Activated CD8-positive, alpha-beta memory T cell treated with anti-CD3 and anti-CD28 coated beads, Interleukin-2, amount 50 U/mL, for 1 hour (primary cell): Measurements from ENCODE around the gene GPS1.

Experiments used
- DNase-seq: peaks from one replicate; pipeline ENCODE4 v3.0.0-alpha.2; 2020; ENCODE audit errors: extremely low read depth

GPS1 gene

DNA sequence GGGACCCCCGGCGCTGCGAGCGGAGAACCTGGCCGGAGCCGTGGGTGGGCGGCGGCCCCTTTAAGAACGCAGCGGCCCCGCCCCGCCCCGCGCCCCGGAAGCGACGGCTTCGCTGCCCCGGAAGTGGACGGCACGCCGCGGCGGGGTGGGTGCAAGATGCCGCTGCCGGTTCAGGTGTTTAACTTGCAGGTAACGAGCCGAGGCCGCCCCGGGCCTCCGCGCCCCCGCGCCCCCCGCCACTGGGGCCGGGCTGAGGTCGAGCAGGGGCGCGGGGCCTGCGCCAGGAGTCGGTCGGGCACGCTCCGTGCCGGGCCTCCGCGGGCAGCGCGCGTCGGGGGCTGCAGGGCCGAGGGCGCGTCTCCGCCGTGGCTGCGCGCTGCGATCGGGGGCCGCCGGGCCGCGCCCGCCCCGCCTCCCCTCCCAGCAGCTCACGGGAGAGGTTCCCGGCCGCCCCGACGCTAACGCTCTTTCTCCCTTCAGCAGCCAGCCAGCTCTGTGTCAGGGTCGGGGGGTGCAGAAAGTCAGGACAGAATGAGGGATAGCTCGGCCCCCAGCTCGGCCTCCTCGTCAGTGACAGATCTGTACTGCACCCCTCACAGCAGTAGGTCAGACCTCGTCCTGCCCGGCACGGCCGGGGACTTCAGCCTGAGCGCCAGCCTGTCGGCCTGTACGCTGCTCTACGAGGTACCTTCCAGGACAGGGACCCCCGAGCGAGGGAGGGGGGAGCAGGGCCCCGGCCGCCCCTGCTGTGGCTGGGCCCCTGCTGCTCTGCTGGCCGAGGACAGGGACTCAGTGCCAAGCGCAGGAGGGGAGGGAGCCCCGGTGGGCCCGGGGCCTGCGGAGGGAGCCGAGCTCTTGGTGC, at the start of gene GPS1, which contains the start of gene RFNG:
TSS of gene GPS1 (plus strand) at position 123 of the 862 bp plus-strand sequence. CDS start at position 157, 34 bp downstream.
TSS of gene RFNG (minus strand) at position 36 of the 862 bp plus-strand sequence. CDS start 45 bp downstream, outside the sequence.
- peak; percentile 49 for DNase-seq

DNA sequence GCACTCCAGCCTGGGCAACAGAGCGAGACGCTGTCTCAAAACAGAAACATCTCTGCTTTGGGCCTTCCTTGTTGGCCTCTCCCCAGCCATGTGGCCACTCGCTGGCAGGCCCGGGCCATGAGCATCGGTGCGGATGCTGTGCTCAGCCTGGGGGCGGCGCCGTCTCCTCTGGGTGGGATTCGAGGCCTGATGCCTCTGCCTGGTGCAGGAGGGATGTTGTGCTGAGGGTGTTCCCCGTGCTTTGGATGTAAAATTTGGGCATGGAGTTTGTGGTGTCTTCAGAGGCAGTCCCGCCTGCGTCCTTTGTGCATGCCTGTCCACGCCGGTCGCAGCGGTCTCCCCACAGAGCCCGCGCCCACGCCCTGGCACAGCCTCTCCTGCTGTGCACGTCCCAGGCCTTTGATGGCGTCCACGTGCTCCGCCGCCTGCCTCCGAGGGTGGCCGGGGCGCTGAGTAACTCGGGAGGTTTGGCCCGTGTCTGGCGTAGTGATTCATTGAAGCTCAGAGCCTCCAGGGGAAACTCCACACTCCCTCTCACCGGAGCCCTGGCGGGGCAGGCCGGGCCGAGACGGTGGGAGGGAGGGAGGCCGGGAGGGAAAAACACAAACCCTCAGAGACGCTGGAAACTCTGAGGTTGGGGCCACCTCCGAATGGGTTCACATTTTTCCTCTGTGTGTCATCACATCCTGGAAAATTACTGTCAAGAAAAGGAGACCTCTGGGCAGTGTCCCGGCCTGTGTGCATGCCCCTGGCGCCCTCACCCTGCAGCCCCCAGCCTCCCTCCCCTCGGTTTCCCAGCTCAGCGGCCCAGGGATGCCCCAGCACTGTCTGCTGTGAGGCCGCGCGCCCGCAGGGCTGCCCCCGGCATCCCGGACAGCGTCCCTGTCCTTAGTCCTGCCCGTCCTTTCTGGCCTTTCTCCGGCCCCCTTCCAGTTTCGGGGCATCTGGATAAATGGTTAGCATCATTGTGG, 48.0 kb upstream of the GPS1 start:
- DNase-seq = no peak

DNA sequence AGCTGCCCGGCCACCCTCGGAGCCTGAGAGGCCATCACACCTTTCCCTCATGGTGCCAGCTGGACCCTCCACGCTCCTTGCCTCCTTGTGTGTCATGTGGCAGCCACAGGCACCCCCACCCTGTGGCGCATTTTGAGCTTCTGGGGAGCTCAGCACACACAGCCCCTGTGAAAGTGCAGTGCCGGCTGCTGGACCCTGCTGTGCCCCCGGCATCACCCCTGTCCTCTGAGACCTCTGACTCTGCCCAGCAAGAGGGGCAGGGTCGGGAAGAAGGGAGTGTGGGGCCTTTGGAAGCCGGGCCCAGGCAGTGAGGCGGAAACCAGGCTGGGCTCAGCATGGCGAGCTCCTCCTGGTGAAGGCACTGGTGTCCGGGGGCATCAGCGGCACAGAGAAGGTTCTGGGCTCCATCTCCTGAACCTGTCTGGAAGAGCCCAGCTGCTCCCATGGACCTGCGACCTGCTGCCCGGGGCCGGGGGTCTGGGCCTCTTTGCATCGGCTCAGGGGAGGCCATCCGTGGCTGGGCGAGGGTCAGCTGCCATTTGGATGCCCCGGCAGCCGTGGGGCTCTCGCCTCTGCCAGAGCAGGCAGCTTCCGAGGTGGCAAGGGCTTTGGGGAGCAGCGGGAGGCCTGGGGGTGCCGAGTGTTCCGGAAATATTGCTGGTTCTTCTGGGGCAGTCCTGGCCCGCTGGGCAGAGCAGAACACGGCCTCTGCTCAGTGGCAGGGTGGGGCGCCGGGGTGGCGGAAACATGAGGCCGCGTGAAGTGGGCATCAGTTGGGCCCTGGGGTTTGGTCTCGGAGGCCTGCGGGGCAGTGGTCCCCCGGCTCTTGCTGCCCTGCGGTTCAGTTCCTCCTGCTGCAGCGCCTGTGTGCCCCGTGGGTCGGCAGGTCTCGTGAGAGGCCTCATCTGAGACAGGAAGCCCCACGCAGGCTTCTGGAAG, 46.9 kb upstream of the GPS1 start:
- no peak for DNase-seq

DNA sequence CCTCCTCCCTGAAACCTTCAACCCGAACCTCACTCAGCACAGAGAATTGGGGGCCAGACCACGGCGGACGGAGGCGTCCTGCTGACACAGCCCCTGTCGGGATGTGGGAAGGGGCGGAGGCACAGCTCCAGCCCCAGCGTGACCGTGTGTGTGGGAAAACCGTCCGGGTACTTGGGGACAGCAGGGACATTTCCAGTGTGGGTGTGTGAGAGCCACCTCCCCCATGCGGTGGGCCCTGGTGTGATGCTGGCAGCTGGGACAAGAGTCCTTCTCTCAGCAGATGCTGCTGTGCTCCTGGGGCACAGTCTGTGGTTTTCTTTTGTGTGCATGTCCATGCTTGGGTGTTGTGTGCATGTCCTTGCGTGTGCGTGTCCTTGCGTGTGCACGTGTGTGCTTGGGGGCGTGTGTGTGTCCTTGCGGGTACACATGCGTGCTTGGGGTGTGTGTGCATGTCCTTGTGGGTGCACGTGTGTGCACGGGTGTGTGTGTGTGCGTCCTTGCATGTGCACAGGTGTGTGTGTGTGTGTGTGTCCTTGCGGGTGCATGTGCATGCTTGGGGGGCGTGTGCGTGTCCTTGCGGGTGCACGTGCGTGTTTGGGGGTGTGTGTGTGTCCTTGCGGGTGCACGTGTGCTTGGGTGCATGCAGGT, 45.9 kb upstream of the GPS1 start:
- no peak for DNase-seq

DNA sequence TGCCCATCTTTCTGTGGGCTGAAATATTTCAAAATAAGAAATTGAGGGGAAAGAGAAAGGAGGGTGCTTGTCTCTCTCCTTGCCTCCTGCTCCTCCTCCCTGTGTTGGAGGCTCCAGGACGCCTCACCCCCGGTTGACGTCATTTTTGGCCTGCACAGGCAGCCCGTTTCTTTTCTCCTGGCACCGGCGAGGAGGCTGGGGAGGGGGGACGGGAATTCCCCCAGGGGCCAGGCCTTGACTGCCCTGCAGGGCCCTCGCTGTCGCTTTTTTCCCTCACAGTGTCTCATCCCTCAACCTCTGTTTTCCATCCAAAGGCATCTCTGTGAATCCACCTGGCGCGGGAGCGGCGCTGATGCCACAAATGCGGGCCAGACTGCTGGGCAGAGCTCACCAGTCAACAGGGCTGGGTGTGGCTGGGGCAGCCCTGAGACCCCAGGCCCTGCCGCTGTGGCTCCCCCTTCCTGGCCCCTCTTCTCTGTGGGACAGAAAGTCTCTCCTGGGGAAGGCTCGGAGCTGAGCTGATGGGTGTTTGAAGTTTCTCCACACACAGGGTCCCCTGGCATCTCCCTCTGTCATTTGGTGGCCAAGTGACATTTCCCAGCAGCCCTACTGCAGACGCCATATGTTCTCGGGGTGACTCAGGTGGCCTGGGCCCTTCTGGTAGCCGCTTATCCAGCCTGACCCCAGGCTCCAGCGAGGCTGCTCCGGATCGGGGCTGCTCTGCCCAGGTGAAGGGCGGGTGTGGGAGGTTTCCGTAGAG, 45.0 kb upstream of the GPS1 start:
- DNase-seq = no peak

DNA sequence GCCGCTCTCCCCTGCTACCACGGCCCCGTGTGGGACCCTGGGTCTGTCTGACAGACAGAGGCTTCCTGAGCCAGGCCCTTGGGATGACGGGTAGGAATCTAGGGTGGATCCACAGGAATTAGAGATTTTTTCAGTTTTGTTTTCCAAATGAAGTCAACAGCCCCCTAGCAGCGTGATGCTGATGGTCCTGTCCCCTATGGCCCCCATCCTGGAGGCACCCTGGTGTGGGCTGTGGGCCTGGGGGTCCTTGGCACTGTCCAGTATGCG, 44.5 kb upstream of the GPS1 start:
- no peak for DNase-seq

DNA sequence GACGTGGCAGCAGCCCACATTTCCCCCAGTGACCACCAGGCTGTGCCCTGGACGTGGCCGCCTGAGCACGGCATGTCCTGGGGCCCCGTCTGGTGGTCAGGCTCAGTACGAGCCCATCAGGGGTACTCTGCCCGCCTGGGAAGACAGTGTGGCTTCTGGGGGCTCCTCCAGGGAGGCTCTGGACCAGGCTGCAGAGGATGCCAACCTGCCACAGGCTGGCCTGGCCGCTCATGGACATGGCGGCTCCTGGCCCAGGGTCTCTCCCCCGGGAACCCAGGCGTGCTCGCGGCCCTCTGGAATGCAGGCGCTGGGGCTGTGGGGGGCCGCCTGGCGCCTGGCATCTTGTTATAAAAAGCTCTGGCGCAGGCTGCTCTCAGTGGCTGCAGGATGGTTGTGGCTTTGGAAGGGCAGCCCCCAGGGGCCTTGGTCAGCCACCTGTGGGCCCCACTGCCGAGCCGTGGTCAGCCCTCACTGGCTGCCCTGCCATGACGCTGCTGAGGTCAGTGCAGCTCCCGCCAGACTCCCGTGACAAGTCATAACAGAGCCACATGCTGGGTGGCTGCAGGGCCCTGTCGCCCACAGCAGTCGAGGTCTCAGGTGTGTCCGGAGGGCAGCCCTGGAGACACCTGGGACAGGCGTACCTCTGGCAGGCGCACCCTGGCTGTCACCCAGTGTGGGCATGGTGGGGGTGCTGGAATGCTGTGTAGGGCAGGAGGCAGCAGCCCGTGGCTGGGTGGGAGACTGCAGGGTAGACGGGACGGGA, 44.0 kb upstream of the GPS1 start:
- no peak for DNase-seq

DNA sequence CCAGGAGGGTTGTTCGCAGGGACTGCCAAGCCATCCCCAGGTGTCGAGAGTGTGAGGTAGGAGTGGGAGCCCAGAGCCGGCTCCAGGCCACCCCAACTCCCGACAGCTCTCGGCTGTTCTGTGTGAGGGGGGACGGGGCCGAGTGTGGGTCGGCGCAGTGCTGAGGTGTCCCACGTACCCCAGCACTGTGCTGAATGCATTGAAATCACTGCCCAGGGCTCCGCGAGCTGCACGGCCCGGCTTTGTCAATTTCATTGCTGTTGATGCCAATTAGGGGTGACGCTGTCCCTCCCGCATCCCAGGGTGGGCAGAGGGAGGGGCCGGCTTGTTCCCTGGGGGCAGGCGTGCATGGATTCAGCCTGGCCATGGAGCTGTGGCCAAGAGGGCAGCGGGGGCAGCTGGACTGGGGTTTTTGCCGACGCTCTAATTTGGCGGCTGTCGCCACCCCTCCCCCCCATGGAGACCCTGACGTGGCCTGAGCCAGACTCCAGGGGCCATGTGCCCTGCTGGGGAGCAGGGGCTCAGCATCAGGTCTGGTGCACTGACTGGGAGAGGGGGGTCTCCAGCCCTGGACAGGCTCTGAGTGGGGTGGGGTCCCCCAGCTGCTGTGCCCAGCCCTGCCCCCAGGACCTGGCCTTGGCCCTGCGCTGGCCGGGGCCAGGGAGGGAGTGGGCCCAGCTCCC, 43.3 kb upstream of the GPS1 start:
- DNase-seq = no peak

DNA sequence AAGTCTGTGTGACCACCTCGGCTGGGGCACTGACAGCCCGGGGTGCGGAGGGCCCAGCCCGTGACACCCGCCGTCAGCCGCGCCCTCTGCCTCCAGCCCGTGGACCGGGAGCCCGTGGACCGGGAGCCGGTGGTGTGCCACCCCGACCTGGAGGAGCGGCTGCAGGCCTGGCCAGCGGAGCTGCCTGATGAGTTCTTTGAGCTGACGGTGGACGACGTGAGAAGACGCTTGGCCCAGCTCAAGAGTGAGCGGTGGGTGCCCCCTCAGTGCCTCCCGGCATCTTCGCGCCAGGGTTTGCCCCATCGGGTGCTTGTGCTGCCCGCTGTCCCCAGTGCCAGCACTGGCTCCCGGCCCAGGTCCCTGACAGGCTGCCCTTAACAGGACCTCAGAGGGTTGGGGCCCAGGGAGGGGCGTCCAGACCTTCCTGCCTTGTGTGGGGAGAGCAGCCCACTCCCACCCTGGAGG, 42.7 kb upstream of the GPS1 start:
- DNase-seq = no peak

DNA sequence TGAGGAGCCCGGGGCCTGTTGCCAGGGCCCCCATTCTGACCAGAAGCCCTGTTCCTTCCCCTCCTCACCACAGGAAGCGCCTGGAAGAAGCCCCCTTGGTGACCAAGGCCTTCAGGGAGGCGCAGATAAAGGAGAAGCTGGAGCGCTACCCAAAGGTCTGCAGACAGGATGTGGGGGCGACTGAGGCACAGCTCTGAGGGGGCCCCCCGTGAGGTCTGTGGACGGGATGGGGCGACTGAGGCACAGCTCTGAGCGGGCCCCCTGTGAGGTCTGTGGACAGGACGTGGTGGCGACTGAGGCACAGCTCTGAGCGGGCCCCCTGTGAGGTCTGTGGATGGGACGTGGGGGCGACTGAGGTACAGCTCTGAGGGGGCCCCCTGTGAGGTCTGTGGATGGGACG, 42.3 kb upstream of the GPS1 start:
- no peak for DNase-seq

DNA sequence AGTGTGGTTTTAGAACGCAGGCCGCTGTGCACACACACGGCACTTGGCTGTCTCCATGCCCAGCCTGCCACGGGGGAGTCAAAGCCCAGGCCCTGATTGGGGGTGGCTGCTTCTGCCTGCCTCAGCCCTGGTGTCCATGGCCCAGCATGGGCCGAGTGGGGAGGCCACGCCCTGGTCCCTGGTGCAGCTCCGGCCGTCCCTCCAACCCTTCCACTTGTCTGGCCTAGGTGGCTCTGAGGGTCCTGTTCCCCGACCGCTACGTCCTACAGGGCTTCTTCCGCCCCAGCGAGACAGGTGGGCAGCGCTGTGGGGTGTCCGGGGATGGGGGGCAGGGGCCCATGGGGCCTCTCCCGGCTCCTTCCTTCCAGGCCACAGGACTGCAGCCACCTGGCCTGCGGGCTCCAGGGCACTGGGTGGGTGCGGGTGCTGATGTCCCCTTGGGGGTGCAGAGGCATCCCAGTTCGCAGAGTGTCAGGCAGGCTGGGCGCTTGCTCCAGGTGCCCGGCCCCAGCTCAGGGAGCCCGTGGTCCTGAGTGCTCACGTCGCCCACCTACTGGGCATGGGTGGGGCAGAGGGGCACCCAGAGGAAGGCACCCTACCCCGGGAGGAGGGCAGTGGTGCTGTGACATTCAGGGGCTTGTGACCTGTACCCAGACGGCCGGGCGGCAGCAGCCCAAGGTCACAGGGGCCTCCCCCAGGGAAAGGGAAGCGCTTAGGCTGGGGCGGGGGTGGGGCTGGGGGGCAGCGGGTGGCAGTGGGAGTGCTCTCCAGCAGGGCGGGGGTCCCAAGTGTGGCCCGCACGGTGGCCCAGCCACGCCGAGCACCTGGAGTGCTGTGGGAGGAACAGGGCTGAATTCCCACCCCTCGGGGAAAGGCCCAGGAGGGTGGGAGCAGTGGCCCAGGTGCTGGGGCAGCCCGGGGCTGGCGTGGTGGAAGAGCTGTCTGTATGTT, 40.8 kb upstream of the GPS1 start:
- no peak for DNase-seq

DNA sequence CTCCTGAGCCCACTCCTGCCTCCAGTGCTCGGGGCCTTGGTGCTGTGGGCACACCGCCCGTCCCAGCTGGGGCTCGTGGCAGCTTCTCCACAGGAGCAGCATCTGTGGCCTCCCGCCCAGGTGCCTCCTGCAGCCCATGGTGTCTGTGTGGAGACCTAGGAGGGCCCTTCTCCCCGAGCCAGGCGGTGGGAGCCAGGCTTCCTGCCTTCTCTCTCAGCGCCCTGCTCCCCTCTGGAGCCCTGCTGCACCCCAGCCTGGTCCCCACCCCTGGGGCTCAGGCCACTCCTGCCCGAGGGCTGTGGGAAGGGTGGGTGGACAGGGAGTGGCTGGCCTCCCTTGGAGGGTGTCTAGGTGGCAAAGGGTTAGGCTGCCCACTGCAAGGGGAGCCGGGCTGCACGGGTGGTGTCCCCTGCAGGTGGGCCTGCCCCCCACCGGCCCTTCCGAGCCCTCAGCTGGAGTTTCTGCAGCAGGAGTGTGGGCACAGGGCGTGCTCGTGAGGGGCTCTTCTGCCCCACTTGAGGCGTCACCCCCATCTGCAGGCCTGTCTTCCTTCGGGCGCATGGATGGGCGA, 40.0 kb upstream of the GPS1 start:
- DNase-seq = no peak

DNA sequence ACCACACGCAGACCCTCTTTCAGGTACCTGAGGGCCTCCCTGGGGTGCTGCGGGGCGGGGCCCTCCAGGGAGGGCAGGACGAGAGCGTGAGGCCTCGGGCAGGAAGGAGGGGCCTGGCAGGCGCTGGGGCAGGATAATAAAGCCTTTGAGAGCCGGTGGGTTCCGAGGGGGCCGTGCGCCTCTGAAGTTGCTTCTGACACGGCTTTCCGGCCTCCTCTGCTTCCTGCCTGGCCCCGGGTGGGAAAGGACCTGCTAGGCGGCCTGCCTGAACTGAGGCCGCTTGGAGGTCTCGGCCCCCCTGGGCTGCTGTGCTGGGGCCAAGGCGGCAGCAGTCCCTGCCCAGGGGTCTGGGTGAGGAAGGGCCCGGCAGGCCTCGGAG, 39.4 kb upstream of the GPS1 start:
- DNase-seq = no peak

DNA sequence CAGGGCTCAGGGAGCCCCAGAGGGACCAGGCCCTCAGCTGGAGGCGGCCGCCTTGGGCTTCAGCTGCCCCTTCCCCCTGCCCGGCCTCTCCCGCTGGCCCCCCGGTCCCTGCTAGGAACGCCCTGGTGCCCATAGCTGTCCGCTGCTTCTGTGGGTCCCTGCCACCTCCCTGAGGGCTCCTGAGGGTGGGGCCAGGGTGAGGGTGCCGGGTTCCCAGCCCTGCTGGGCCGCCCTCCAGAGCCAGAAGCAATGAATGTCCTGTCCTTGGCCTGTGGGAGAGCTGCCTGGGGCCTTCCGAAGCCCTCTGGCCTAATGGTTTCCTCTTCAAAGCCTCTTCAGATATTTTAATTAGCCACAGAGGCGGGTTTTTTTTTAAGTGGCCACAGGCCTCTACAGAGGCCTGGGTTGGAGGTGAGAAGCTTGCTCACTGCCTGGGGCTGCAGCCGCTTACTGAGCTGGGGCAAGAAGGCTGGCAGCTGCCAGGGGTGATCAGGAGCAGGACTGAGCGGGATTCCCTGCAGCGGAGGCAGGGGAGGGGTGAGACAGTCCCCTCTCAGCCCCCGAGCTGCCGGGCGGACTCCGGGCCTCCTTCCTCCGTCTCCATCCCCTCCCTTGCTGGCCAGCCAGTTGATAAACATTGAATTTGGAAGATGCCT, 38.9 kb upstream of the GPS1 start:
- no peak for DNase-seq

DNA sequence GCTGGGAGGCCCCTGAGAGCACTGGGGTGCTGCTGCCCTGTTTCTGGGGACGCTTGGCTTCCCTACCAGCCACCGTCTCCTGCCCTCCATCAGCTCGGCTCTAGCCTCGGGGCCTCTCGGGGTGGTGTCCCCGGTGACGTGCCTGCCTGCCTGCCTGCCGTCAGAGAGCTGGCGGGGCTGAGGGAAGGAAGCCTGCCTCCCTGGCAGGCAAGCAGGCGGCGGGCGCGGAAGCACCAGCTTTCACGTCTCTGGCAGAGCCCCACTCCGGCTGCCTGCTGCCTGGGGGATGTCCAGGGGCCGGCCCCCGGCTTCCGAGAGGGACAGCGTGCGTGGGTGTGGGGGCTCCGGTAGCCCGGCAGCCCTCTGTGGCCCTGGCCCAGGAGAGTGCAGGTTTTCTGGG, 38.4 kb upstream of the GPS1 start:
- no peak for DNase-seq

DNA sequence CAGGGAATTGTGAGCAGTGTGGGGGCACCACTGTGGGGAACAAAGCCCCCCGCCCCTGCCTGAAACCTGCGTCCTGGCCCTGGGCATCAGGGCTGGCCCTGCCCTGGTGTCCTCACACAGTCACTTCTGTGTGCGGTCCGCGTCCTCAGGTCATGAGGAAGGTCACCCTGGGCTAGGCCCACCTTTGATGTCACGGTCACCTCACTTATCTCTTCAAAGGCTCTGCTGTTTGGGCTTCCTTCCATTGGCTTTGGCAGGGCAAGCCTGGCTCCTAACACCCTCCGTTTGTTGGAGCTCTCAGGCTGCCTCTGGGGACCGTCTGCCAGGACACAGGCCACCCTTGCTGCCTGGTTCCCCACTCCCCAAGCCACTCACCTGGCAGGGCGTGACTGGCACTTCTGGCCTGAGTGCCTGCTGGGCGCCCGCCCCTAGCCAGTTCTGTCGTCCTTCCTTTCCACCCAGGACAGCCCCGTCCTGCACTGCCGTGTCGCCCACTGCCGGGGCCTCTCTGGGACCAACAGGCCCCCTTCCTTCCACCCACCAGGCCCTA, 37.9 kb upstream of the GPS1 start:
- no peak for DNase-seq

DNA sequence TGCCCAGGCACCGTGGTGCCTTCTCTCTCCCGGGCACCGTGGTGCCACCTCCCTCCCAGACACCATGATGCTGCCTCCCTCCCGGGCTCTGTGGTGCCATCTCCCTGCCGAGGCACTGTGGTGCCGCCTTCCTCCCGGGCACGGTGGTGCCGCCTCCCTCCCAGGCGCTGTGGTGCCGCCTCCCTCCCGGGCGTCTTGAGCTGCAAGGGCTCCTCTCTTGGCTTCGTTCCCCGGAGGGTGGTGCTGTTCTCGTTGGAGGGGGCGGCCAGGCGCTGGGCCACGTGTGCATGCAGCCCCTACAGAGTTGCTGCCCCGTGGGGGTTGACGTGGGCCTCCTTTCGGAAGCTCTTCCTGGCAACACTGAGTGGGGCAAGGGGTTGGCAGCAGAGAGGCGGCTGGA, 37.3 kb upstream of the GPS1 start:
- DNase-seq = no peak
